Measurements from ENCODE around the gene DISC1.

The DISC1 gene

DNA sequence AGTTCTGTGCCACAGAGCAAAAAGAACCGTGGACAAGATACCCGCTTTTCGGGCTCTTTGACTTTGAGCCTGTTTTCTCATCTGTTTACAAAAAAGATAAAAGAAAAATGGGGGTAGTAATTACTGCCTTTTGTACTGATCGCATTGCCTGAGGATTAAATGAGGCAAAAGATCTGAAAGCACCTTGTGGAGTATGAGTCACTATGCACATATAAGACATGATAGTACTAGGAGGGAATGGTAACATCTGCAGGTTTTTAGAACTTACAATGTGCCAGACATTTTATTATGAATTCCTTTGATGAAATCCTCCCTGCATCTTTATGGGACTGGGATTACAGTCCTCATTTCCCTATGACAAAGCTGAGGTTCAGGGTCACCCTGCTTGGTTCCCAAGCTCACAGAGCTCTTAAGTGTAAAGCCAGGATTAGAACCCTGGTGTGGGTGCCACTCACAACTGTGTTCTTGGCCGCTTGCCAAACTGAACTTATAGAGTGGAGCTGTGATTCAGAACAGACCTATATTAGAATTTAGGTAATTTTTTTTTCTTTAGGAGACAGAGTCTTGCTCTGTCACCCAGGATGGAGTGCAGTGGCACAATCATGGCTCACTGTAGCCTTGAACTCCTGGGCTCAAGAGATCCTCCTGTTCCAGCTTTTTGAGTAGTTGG, 1.8 kb downstream of the DISC1 start:
- no peak overlapping the region for H3K4me3 ChIP-seq (ENCODE audit: low read length)
- no peak for DNase-seq (ENCODE audit: low read depth)

DNA sequence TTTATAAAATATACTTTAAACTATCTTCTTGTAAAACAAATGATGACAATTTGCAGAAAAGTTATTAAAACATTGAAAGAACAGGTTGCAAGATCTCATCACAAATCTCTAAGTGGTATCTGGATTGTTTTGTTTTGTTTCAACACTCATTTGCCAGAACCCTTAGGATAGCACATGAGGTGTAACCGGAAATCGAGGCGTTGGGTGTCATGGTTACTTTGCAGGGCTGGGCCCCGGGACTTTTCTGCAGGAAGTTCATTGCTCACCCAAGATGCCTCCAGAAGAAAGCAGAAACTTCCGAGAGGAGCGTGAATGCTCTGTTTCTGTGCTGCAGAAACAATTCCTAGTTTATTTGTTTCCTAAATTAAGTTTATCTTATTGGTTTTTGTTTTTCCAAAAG, 2.5 kb downstream of the DISC1 start:
- TF ChIP-seq, protein P1, sequence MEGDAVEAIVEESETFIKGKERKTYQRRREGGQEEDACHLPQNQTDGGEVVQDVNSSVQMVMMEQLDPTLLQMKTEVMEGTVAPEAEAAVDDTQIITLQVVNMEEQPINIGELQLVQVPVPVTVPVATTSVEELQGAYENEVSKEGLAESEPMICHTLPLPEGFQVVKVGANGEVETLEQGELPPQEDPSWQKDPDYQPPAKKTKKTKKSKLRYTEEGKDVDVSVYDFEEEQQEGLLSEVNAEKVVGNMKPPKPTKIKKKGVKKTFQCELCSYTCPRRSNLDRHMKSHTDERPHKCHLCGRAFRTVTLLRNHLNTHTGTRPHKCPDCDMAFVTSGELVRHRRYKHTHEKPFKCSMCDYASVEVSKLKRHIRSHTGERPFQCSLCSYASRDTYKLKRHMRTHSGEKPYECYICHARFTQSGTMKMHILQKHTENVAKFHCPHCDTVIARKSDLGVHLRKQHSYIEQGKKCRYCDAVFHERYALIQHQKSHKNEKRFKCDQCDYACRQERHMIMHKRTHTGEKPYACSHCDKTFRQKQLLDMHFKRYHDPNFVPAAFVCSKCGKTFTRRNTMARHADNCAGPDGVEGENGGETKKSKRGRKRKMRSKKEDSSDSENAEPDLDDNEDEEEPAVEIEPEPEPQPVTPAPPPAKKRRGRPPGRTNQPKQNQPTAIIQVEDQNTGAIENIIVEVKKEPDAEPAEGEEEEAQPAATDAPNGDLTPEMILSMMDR (conservative IDR thresholded peaks at IDR 0.05; ENCODE audit: low read depth, low read length): no peak
- H3K4me3 ChIP-seq (ENCODE audit: low read length): no peak overlapping the region
- DNase-seq (ENCODE audit: low read depth): no peak

More for the DNA sequence above, 1.8 kb downstream of the DISC1 start:
- TF ChIP-seq, protein P1 (conservative IDR thresholded peaks at IDR 0.05; ENCODE audit: low read depth, low read length): no peak

DNA sequence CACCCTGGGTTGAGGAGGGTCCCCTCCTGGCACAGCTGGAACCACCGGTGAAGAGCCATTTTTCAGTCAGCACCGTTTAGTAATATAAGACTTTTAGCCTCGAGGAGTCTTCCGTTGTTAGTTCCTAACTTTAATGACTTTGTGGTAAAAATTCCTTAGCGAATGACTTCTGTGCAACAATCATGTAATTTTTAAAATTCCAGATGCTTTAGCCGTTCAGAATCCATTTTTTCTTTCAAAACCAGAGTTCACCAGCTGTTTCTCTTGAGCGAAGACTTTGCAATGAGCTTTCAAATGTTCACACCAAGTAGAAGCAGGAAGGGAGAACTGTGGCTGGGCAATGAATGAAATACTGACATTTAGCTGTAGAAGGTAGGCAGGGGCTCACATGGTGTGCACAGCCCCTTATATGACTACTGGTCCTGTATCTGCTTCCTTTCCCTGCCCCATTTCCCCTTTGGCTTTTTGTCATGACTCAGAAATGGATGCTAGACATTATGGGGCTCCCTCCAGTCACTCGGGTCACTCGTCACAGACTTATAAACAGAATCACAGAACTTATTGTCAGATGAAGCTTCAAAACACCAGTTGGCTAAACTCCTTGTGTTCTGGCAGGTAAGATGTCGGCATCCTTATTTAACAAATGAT, 4.1 kb downstream of the DISC1 start:
- TF ChIP-seq, protein P1 (conservative IDR thresholded peaks at IDR 0.05; ENCODE audit: low read depth, low read length): no peak
- no peak overlapping the region for H3K4me3 ChIP-seq (ENCODE audit: low read length)
- no peak for DNase-seq (ENCODE audit: low read depth)

DNA sequence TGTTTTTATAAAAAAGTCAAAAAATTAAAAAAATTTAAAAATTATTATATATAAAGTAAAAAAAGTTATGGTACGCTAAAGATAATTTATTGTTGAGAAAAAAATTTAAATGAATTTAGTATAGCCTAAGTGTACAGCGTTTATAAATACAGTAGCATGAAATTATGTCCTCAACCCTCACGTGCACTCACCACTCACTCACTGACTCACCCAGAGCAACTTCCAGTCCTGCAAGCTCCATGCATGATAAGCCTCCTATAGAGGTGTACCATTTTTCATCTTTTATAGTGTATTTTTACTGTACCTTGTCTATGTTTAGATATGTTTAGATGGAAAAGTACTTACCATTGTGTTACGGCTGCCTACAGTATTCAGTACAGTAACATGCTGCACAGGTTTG, 5.1 kb downstream of the DISC1 start:
- no peak for DNase-seq (ENCODE audit: low read depth)
- TF ChIP-seq, protein P1 (conservative IDR thresholded peaks at IDR 0.05; ENCODE audit: low read depth, low read length): no peak
- no peak overlapping the region for H3K4me3 ChIP-seq (ENCODE audit: low read length)

DNA sequence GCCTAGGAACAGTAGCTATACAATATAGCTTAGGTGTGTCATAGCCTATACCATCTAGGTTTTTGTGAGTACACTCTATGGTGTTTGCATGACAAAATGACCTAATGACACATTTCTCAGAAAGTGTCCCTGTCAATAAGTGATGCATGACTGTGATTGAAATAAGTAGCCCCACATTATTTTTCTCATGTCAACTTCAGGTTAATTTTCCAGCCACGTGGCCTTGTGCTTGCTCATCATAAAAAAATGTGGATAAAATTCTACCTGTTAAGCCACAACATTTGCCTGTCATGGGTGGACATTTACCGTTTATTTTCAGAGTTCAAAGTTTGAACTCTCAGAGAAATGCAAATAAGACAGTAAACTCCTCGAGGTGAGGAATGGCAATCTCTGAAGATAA, 5.5 kb downstream of the DISC1 start:
- TF ChIP-seq, protein P1 (conservative IDR thresholded peaks at IDR 0.05; ENCODE audit: low read depth, low read length): no peak
- no peak for DNase-seq (ENCODE audit: low read depth)

DNA sequence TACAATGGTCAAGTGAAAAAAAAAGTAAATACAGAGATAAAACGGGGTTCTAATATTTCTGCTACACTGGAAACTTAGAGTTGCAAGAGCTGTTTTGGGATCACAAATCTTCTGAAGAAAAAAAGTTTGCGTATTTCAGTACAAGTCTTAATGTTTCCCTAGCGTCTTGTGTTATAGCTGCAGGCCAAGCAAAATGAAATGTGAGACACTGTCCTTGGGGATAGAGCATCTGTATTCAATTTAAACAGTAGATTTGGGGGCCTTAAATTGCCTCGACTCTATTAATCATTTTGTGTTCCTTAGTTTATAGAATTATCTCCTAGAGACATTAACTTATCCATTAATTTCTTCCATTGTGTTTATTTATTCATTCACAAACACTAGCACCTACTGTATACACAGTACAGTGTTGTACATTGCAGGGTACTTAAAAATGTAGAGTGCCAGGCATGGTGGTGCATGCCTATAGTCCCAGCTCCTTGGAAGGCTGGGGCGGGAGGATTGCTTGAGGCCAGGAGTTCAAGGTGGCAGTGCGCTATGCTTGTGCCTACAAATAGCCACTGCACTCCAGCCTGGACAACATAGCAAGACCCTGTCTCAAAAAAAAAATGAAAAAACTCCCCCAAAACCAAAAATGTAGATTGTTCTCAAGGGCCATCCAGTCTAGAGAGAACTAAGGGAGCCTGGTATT, 7.9 kb downstream of the DISC1 start:
- TF ChIP-seq, protein P1 (conservative IDR thresholded peaks at IDR 0.05; ENCODE audit: low read depth, low read length): no peak
- DNase-seq (ENCODE audit: low read depth): no peak
- no peak overlapping the region for H3K4me3 ChIP-seq (ENCODE audit: low read length)

More for the DNA sequence above, 5.5 kb downstream of the DISC1 start:
- H3K4me3 ChIP-seq (ENCODE audit: low read length): no peak overlapping the region

Measured in retinal pigment epithelial cell (primary cell).